DMS153 treated with DMSO at 0.1 percent for 48 hours (cell line): ENCODE results near the gene KIF18B.

Experiments used
- DNase-seq: peaks from one replicate; lab custom pipeline; 2025; ENCODE audit not compliant: unreplicated experiment; lab: John Stamatoyannopoulos, UW

KIF18B gene

GRCh38 chr17:44947461-44948314 lies at the start of gene KIF18B:
Gene KIF18B, minus strand, starts transcription at chr17:44947773. Its CDS starts 11,429 bp downstream, at chr17:44936344.
- DNase-seq: peak; percentile 90

GRCh38 chr17:44996304-44996703 lies 48.7 kb upstream of the KIF18B start:
- no peak for DNase-seq

GRCh38 chr17:44995436-44996001 lies 47.9 kb upstream of the KIF18B start:
- no peak for DNase-seq

GRCh38 chr17:44992242-44992939 lies 44.8 kb upstream of the KIF18B start:
- DNase-seq: no peak

GRCh38 chr17:44990994-44991393 lies 43.4 kb upstream of the KIF18B start:
- no peak for DNase-seq

- DNase-seq: no peak
Observed at GRCh38 chr17:44989552-44990138, 42.1 kb upstream of the KIF18B start.

- DNase-seq: no peak
Observed at GRCh38 chr17:44988044-44988942, 40.7 kb upstream of the KIF18B start.

GRCh38 chr17:44983563-44983962 lies 36.0 kb upstream of the KIF18B start:
- DNase-seq: no peak

- DNase-seq: no peak
Observed at GRCh38 chr17:44982113-44982702, 34.6 kb upstream of the KIF18B start.

GRCh38 chr17:44981221-44981968 lies 33.8 kb upstream of the KIF18B start:
- DNase-seq: no peak

- no peak for DNase-seq
Observed at GRCh38 chr17:44979426-44979995, 31.9 kb upstream of the KIF18B start.

- DNase-seq: no peak
Observed at GRCh38 chr17:44978807-44979206, 31.2 kb upstream of the KIF18B start.

- no peak for DNase-seq
Observed at GRCh38 chr17:44977814-44978550, 30.4 kb upstream of the KIF18B start.

- DNase-seq: no peak
Observed at GRCh38 chr17:44977065-44977464, 29.5 kb upstream of the KIF18B start.

- no peak for DNase-seq
Observed at GRCh38 chr17:44976206-44976605, 28.6 kb upstream of the KIF18B start.

- no peak for DNase-seq
Observed at GRCh38 chr17:44972953-44973352, 25.4 kb upstream of the KIF18B start.

- DNase-seq: no peak
Observed at GRCh38 chr17:44971776-44972483, 24.4 kb upstream of the KIF18B start.
